Muscle of arm (tissue), 14 donors: ENCODE results near the gene ARHGEF26. TPM values are rescaled to one million over a fixed set of nuclear protein-coding genes. Genes with fewer than 3 reads are reported as not detected.
A peak's percentile ranks its signal among the peaks of the same experiment; 100 is the strongest.
"Not testable (repeated sequence)": the region's sequence is repeated elsewhere in the genome, so short reads cannot be mapped to it uniquely, and the experiment has no call there.

Source experiments
- DNase-seq: peaks from one replicate; pipeline ENCODE4 v3.0.0-alpha.2; 2013
- long read RNA-seq, 11 donors: transcript quantifications; one replicate each; lab custom pipeline, GENCODE V29; 2026
- polyA plus RNA-seq, 12 donors: library from polyadenylated mRNA; unstranded; fragments of 120-200 nt; gene quantifications; one replicate each; pipeline ENCODE4 v1.2.1, GENCODE V29; 2013; ENCODE audit not compliant: insufficient read length in 12 of 12

ARHGEF26 gene, protein sequence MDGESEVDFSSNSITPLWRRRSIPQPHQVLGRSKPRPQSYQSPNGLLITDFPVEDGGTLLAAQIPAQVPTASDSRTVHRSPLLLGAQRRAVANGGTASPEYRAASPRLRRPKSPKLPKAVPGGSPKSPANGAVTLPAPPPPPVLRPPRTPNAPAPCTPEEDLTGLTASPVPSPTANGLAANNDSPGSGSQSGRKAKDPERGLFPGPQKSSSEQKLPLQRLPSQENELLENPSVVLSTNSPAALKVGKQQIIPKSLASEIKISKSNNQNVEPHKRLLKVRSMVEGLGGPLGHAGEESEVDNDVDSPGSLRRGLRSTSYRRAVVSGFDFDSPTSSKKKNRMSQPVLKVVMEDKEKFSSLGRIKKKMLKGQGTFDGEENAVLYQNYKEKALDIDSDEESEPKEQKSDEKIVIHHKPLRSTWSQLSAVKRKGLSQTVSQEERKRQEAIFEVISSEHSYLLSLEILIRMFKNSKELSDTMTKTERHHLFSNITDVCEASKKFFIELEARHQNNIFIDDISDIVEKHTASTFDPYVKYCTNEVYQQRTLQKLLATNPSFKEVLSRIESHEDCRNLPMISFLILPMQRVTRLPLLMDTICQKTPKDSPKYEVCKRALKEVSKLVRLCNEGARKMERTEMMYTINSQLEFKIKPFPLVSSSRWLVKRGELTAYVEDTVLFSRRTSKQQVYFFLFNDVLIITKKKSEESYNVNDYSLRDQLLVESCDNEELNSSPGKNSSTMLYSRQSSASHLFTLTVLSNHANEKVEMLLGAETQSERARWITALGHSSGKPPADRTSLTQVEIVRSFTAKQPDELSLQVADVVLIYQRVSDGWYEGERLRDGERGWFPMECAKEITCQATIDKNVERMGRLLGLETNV
- polyA plus RNA-seq = 10 to 100 TPM in 10 of 12 donors, 1 to 10 TPM in 1, not detected in 1; 8.8 to 24.9 (median 13.5) TPM
- long read RNA-seq, donor 1, partial matches to known transcripts = 5 of 6 reads
- long read RNA-seq, donor 1, other reads (novel, unspliced or antisense) = 0 of 6 reads
- long read RNA-seq, donor 2 = 0 reads
- long read RNA-seq, donor 3 = 0 reads
- long read RNA-seq, donor 4, partial matches to known transcripts = 5 of 6 reads
- long read RNA-seq, donor 4, other reads (novel, unspliced or antisense) = 0 of 6 reads
- long read RNA-seq, donor 5, partial matches to known transcripts = 10 of 12 reads
- long read RNA-seq, donor 5, other reads (novel, unspliced or antisense) = 0 of 12 reads
- long read RNA-seq, donor 6, partial matches to known transcripts = 6 of 6 reads
- long read RNA-seq, donor 6, other reads (novel, unspliced or antisense) = 0 of 6 reads
- long read RNA-seq, donor 7, partial matches to known transcripts = 8 of 8 reads
- long read RNA-seq, donor 7, other reads (novel, unspliced or antisense) = 0 of 8 reads
- long read RNA-seq, donor 8 = 0 reads
- long read RNA-seq, donor 9 = 0 reads
- long read RNA-seq, donor 10 = 0 reads
- long read RNA-seq, donor 11, partial matches to known transcripts = 5 of 6 reads
- long read RNA-seq, donor 11, other reads (novel, unspliced or antisense) = 0 of 6 reads

DNA sequence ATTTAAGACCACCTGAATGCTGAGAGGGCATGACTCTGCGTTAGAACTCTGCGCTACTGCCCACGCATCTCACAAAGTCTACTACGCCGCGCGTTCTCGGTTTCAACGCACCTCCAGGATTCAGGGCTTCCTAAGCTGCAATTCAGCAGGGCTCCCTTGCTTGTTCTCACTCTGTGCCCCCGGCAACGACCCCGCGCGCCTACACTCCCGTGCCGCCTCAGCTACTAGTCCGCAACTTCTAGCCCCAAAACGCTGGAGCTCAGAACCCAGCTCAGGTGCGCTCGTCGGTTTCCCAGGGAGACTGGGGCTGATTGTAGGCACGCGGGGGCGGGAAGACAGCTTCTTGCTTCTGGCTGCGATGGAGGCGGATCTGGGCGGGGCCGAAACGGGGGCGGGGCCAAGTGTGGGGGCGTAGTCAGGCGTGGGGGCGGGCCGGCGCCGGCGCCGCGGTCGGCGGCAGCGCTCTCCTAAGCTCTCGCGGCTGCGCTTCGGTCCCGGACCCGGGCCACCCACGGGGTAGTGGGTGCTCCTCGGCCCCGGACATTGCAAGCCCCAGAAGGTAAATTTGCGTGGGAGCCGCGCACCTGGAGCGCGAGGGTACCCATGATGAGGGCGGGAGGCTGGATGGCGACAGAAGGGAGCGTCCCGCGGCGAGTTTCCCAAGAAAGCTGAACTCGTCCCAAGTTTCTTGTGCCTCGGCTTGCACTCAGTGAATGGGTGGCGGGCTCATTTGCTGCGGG lies at the start of gene ARHGEF26:
Gene ARHGEF26, plus strand, starts transcription at position 430 of the 740 bp plus-strand sequence. CDS start 603 bp downstream, outside the sequence.
- peak; percentile 88 for DNase-seq

DNA sequence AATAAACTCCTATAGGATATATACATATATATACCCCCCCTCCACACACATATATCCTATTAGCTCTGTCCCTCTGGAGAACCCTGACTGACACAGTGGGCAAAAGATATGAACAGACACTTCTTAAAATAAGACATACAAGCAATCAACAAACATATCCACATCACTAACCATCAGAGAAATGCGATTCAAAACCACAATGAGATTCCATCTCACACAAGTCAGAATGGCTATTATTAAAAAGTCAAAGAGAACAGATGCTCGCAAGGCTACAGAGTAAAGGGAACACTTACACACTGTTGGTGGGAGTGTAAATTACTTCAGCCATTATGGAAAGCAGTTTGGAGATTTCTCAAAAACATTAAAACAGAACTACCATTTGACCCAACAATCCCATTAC lies 46.2 kb upstream of the ARHGEF26 start:
- no peak for DNase-seq

DNA sequence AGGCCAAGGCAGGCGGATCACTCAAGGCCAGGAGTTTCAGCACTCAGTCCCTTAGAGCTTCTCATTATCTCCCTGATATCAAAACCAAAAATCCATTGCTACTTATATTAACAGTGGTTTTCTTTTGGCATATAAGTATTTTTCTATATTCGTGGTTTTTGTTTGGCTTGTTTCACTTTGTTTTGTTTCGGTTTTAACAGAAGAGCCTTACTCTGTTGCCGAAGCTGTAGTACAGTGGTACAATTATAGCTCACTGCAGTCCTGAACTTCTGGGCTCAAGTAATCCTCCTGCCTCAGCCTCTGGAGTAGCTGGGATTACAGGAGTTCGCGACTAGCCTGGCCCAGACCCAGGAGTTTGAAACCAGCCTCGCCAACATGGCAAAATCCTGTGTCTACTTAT lies 42.5 kb upstream of the ARHGEF26 start:
- DNase-seq = no peak

DNA sequence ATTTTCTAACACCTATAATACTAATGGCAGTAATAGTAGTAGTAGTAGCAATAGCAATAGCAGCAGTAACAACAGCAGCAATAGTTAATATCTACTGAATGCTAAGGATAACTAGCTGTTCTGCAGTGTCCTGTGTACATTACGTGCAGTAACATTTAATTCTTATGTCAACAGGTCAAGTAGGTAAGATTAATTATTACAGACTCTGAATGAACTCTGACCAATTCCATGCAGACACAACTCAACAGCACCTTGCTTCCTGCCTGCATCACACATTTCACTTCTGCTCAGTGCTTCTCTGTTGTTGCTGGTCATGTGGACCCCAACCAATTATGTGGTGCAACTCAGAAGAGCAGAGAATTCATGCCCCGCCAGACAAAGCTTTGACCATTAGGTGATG lies 39.9 kb upstream of the ARHGEF26 start:
- DNase-seq = no peak

DNA sequence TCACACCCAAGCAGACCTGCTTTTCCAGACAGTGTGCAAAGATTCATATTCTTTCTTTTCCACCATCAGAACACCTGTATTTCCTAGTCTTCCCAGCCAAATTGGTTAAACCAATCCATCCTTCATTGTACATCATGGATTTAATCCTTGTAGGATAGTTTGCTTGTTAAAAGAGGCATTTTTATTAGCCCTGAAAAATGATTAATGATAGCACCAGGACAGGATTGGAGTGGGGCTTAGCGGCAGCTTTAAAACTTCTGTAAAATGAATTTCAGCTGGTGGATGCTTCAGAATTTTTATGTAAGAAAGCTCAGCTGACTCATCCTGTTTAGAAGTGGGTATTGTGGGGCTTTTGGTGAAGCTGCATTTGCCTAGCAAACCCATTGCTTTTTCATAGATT lies 36.1 kb upstream of the ARHGEF26 start:
- DNase-seq = no peak

DNA sequence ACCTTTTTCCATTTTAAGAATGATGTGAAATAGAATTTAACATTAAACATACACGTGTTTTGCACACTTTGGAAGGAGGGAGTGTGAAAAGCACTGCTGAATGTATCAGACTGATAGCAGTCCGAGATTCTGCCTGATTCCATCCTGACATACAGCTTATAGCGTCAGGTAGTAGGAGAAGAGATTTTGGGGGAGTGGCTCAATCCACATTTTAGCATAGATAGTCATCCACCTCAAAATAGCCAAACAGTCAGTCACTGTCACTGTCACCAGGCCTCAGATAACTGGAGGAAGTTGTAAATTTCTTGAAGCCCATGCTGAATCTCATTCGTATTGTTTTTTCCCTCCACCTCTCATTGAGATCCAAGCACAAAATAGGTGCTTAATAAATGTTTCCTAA lies 35.4 kb upstream of the ARHGEF26 start:
- DNase-seq = no peak

DNA sequence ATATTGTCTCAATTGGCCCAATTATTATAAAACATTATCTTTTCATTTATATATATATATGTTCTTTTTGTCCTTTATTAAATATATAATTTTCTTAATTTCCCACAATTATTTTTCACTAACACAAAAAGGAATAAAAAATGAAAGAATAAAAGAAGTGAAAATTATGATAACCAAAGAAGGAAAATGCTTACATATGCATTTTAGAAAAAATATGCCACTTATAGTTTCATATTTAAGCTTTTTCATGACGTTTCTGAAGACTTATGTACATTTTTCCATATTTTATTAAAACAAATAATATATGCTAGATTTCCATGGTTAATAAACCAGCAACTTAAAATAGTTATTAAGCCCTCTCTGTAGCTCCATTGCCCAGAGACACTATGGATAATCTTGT lies 34.9 kb upstream of the ARHGEF26 start:
- no peak for DNase-seq

DNA sequence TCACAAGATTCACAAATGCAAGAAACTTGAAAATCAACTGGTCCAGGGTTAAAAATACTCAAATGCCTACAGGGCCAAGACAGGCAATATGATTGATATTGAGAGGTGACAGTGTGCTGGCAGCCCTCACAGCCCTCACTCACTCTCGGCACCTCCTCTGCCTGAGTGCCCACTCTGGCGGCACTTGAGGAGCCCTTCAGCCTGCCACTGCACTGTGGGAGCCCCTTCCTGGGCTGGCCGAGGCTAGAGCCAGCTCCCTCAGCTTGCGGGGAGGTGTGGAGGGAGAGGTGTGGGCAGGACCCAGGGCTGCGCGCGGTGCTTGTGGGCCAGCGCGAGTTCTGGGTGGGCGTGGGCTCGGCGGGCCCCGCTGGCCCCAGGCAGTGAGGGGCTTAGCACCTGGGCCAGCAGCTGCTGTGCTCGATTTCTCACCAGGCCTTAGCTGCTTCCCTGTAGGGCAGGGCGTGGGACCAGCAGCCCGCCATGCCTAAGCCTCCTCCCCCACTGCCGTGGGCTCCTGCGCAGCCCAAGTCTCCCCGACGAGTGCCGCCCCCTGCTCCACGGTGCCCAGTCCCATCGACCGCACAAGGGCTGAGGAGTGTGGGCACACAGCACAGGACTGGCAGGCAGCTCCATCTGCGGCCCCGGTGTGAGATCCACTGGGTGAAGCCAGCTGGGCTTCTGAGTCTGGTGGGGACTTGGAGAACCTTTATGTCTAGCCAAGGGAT lies 33.3 kb upstream of the ARHGEF26 start:
- not testable (repeated sequence) for DNase-seq

DNA sequence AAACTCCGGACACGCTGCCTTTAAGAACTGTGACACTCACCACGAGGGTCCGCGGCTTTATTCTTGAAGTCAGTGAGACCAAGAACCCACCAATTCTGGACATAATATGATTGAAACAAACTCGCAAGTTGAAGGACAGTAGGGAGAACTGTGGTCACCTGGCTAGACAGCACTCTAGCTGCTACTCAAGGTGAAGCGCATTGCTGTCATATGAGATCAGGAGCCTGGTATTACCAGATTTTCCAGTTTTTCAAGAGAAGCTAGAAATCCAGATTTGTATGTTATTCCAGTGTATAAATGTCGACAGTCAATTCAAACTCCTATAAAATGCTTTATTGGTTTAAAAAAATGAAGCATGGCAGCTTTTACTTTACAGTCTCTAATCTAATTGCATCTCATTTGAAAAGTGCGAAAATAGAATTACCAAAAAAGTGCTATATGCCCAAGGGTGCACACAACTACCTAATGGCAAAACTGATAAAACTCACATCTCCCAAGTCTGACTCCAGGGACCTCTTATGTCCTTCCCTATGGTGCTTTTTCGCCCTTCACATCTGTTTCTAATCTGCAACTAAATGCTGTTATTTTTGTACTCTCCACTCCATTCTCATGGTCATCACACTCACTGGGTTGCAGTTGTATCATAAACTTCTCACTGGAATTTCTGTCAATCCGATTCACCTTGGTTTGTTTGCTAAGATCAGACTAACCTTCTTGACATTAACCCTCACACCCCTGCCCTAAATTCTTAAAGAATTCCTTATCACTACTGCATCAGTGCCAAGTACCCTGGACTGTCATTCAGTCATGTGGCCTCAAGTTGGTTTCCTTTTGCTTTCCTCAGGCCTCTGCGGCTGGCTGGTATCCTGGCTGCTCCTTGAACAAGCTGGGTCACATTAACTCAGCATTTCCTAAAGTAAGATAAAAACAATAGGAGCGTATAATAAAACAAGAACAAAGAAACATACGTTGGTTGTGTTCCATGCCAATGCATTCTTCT lies 31.5 kb upstream of the ARHGEF26 start:
- DNase-seq = no peak

DNA sequence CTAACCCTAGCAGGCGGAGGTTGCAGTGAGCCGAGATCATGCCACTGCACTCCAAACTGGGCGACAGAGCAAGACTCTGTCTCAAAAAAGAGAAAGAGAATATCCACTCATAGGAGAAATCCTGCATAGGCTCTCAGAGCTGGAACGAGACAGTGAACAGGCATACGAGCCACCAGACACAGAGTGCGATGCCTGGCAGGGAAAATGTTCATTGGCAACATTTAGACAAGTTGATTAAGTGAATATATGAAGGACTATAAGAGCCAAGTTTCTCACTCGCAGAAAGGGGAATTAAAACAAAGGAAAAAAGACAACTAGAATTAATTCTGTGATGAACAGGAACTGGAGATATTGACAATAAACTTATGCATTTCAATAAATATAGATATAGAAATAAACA lies 27.1 kb upstream of the ARHGEF26 start:
- DNase-seq = no peak

DNA sequence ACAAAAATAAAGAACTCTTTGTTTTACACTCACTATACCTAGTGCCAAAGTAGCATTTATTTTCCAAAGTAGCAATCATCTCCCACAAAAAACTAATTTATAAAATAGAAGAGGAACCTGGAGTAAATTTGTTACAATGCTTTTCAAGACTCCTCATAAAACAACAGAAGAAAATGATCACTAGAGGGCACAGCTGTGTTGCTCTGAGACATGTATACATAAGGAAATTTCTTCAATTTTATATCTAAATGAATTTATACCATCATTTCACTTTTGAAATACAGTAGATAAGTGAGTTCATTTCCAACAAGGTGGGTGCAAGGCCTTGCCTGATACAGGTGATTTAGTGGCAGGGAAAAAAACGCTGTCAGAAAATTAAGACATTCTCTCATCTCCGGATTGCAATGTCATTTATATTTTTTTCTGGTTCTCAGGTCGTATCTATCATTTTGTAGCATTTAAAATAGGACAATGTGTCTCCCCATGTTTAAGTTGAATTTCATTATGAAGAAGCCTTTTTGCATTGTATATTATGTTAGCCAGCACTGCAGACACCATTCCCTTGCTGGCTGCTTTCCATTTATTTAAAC lies 25.3 kb upstream of the ARHGEF26 start:
- peak; percentile 14 for DNase-seq

DNA sequence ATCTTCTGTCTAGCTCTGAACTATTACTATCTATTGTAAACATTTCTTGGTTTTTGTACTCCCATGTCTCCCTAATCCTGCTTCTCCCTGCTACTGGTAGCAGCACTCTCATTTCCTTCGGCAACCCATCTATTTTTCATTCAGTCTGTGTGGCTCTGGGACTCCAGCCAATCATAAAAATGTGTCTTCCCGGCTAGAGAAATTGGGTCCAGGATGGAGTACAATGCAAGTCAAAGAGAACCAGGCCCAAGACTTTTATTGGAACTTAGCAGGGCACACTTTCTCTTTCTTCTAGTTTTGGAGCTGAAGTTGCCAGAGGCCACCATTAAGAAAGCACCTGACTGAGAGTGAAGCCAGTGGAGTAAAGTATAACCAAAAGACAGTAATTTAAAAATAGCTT lies 22.8 kb upstream of the ARHGEF26 start:
- DNase-seq = no peak

DNA sequence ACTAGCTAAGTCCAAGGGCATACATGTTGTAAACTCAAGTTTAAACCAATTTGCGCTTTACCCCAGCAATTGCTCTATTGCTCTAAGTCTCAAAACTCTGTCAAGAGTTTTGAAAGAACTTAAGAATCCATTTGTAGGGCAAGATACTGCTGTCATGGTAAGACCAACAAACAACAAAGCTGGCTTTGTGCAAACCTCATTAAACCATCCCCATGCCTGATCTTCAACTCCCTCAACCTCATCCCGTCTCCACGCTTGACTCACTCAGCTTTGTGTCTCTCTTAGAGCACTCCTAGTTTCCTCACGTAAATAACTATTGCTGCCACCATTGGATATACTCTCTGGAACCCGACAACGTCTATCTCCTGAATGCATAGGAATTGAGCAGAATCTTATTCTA lies 20.6 kb upstream of the ARHGEF26 start:
- no peak for DNase-seq

DNA sequence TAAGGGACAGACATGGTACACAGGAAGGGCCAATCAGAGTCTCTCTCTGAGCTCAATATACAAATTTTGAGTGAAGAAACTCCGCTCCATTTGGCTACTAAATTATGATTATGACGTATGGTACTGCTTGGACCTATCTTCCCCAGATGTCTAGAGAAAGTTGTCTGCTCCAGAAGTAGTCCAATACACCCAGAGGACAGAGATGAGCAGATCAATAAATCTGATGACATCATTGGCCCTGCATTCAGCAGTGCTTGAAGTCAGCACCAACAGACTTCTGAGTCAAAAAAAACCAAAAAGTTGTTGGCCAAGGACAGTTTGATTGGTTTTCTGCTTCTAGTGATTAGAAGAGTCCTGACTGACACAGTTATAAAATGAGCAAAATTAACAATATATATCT lies 19.9 kb upstream of the ARHGEF26 start:
- DNase-seq = no peak

DNA sequence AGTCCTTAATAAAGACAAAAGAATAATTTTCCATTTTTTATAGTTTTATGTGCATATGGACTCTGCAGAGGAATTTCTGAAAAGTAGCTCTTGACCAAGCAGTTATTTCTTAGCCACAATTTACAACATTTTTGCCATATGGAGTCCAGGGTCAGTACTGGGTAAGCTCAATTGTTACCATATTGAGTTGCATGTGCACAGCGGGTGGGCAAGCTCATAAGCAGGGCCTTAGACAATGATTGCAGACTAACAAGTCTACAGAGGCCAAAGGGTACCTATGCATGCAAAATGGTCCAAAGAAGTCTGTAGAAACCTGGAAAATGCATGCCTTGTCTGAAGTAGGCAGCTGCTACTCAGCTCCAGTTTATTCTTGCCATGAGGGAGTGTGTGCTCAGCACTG lies 19.0 kb upstream of the ARHGEF26 start:
- no peak for DNase-seq

DNA sequence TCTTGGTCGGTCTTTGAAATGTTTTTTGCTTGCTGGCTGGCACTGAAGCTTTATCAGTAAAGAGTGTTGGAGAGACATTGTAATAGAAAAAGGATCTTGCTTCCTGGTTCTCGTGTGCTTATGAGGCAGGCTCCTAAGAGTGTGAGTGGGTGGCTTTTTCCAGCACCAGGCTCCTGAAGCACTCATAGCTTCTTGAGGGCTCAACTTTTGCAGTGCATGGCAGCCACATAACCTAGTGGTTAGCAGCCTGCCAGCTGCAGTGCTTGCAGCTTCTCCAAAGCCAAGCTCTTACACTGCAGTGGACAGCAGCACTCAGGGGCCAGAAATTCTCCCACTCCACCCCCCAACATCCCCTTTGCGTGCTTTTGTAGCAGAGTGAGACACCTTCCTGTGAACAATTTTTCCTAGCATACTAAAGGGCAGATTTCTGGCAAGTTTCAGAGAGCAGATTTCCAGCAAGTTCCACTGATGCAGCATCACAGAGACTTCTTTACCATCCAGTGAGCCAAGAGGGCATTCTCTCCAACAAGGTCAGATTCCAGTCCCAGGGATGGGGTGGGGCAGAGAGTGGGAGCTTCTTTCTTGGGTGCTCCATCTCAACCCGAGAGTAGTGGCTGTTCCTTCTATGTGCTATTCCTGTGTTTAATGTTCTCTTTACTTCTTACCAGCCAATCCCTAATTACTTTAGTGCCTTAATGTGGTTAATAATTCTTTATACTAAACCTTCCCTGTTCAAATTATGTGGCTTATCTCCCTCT lies 15.8 kb upstream of the ARHGEF26 start:
- DNase-seq = no peak

DNA sequence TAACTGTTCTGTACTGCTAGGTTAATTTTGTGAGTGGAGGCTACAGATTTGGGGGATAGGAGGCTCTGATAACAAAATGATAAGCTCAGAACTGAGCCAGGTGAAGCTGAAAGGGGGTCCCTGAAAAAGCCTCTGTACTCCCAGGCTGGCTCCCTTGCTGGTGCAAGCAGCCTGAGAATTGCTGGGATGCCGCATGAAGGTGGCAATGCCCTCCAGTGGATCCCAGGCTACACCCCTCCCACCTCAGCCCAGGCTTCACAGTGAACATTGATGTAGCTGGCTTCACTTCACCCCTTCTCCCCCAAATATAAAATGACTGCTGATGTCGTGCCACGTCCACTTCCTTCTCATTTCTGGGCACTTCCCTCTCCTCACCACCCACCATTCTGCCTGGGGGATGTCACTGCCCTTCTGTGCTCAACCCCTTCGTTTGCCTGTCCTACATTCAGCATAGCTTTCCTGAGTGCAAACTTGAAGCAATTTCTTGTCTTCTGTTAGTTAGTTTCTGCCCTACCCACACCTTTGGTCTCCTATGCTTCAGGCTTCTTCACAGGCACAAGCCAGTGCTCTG lies 9.7 kb upstream of the ARHGEF26 start:
- no peak for DNase-seq
